Endothelial cell (in vitro differentiated cells): Measurements from ENCODE around the gene RGS11. TPM values are rescaled to one million over a fixed set of nuclear protein-coding genes. Genes with fewer than 3 reads are reported as not detected.
"Not testable (repeated sequence)": the region's sequence is repeated elsewhere in the genome, so short reads cannot be mapped to it uniquely, and the experiment has no call there.

Experiments
- DNase-seq: peaks from one replicate; pipeline ENCODE4 v3.0.0; 2021; ENCODE audit warnings: low spot score
- H3K27ac Mint-ChIP-seq: one replicate; pipeline ENCODE4 v1.8.0; 2021; ENCODE audit warnings: mixed read lengths, inconsistent platforms; ENCODE audit not compliant: unreplicated experiment
- H3K27me3 Mint-ChIP-seq: one replicate; pipeline ENCODE4 v1.8.0; 2021; ENCODE audit warnings: mild to moderate bottlenecking, moderate library complexity, mixed read lengths, inconsistent platforms; ENCODE audit not compliant: unreplicated experiment
- H3K36me3 Mint-ChIP-seq: one replicate; pipeline ENCODE4 v1.8.0; 2021; ENCODE audit warnings: mild to moderate bottlenecking, low read depth, mixed read lengths, inconsistent platforms; ENCODE audit not compliant: unreplicated experiment
- H3K4me1 Mint-ChIP-seq: one replicate; pipeline ENCODE4 v1.8.0; 2021; ENCODE audit warnings: mild to moderate bottlenecking, mixed read lengths, inconsistent platforms; ENCODE audit not compliant: unreplicated experiment
- H3K4me3 Mint-ChIP-seq: one replicate; pipeline ENCODE4 v1.8.0; 2021; ENCODE audit warnings: mild to moderate bottlenecking, mixed read lengths, inconsistent platforms; ENCODE audit not compliant: unreplicated experiment
- H3K9me3 Mint-ChIP-seq: one replicate; pipeline ENCODE4 v1.8.0; 2021; ENCODE audit warnings: mixed read lengths, inconsistent platforms; ENCODE audit not compliant: unreplicated experiment
- CTCF ChIP-seq: fragments of 200-600 bp; sonication (generic); IDR thresholded peaks from one replicate; pipeline ENCODE4 v1.5.0; 2021; ENCODE audit warnings: antibody characterized with exemption; ENCODE audit not compliant: unreplicated experiment
- total RNA-seq: library from RNA; stranded (reverse); fragmentation: NEBNext Ultra II Directional; extraction: Animal tissue kit (Norgen Biotek cat#: 25700); gene quantifications from one replicate; pipeline ENCODE4 v1.2.1, GENCODE V29; 2021; ENCODE audit not compliant: unreplicated experiment

The RGS11 gene
- total RNA-seq, 1 donor from 2014 or later, result not detected

GRCh38 chr16:261031-261691 is 14.6 kb downstream of the RGS11 start:
- Mint-ChIP-seq H3K27me3 (no peaks in the 10 kb centered on the region), H3K9me3 (no peaks in the 10 kb centered on the region), H3K4me3 (no peak overlapping the region), H3K4me1 (no peaks in the 10 kb centered on the region), H3K36me3 (peaks cover 17% of the 10 kb centered on the region), H3K27ac (no peak overlapping the region)
- TF ChIP-seq CTCF, result no peak
- no peak for DNase-seq

GRCh38 chr16:260326-260725 is 15.4 kb downstream of the RGS11 start:
- Mint-ChIP-seq H3K4me1 (no peaks in the 10 kb centered on the region), H3K36me3 (peaks cover 22% of the 10 kb centered on the region), H3K27ac (no peak overlapping the region), H3K27me3 (no peaks in the 10 kb centered on the region), H3K9me3 (no peaks in the 10 kb centered on the region), H3K4me3 (no peak overlapping the region)
- DNase-seq, result no peak
- TF ChIP-seq CTCF, result no peak

GRCh38 chr16:259814-260253 is 15.9 kb downstream of the RGS11 start:
- H3K27ac Mint-ChIP-seq, result no peak overlapping the region
- H3K9me3 Mint-ChIP-seq, result no peaks in the 10 kb centered on the region
- no peak overlapping the region for H3K4me3 Mint-ChIP-seq
- H3K4me1 Mint-ChIP-seq, result no peaks in the 10 kb centered on the region
- no peak for TF ChIP-seq CTCF
- no peaks in the 10 kb centered on the region for H3K27me3 Mint-ChIP-seq
- H3K36me3 Mint-ChIP-seq, result peaks cover 22% of the 10 kb centered on the region
- no peak for DNase-seq

- H3K4me3 Mint-ChIP-seq, result no peak overlapping the region
- H3K27me3 Mint-ChIP-seq, result no peaks in the 10 kb centered on the region
Measured at GRCh38 chr16:259226-259625, 16.5 kb downstream of the RGS11 start.

GRCh38 chr16:258091-258490 is 17.7 kb downstream of the RGS11 start:
- not testable (repeated sequence) for H3K9me3 Mint-ChIP-seq, DNase-seq, H3K4me1 Mint-ChIP-seq, H3K27me3 Mint-ChIP-seq, H3K27ac Mint-ChIP-seq, H3K4me3 Mint-ChIP-seq
- peaks cover 22% of the 10 kb centered on the region for H3K36me3 Mint-ChIP-seq

More at GRCh38 chr16:259226-259625, 16.5 kb downstream of the RGS11 start:
- DNase-seq, result no peak
- no peaks in the 10 kb centered on the region for H3K9me3 Mint-ChIP-seq
- peaks cover 22% of the 10 kb centered on the region for H3K36me3 Mint-ChIP-seq
- no peak for TF ChIP-seq CTCF
- H3K27ac Mint-ChIP-seq, result no peak overlapping the region
- H3K4me1 Mint-ChIP-seq, result peaks cover under 1% of the 10 kb centered on the region
